HCT116 (cell line): Measurements from ENCODE around the gene LIN7C. TPM values are rescaled to one million over a fixed set of nuclear protein-coding genes. Genes with fewer than 3 reads are reported as not detected.

Source experiments
- ATAC-seq: fragments of 200-7000 bp; cut with Tn5 transposase; 2 replicates; pipeline ENCODE4 v1.9.1; 2020; ENCODE audit warnings: mild to moderate bottlenecking, moderate library complexity
- BruUV-seq: library from RNA; stranded (reverse); fragments of 400-500 nt; replicated peaks from 2 replicates; lab custom pipeline; 2021; lab: Mats Ljungman, UMichigan
- CTCF ChIA-PET: fragments of 300-600 bp; sonication (Branson Sonifier 250); formaldehyde crosslinking; loops from one replicate; lab custom pipeline; 2021; ENCODE audit warnings: antibody characterized with exemption; lab: Charles Lee
- POLR2A ChIA-PET: fragments of 300-600, 350-600 bp; sonication (Branson Sonifier 250); formaldehyde crosslinking; loops from one replicate; lab custom pipeline; 2021; ENCODE audit warnings: antibody characterized with exemption; lab: Charles Lee
- RAD21 ChIA-PET, 2 experiments: fragments of 300-600 bp; sonication (Branson Sonifier 250); formaldehyde crosslinking; loops; one replicate each; lab custom pipeline; 2023; ENCODE audit warnings: low total read pairs in 2 of 2; ENCODE audit not compliant: uncharacterized antibody in 2 of 2, unreplicated experiment in 2 of 2, low non-redundant PET in 1 of 2; lab: Charles Lee
- DNase-seq: peaks from one replicate; pipeline ENCODE4 v3.0.0-alpha.2; 2010; ENCODE audit warnings: low read depth, low spot score
- H2AFZ ChIP-seq: fragments of 200-600 bp; shearing (Covaris generic), sonication (generic); 2 replicates; pipeline ENCODE4 v1.6.1; 2017; ENCODE audit warnings: low read depth, mixed run types, mixed read lengths, antibody characterized with exemption, low read length; ENCODE audit not compliant: poor library complexity, severe bottlenecking
- H3K27ac ChIP-seq: 2 replicates; pipeline ENCODE4 v1.5.1; 2012; ENCODE audit warnings: low read depth, low read length
- H3K27me3 ChIP-seq: fragments of 200-600 bp; sonication (generic); 2 replicates; pipeline ENCODE4 v1.6.1; 2016; ENCODE audit warnings: mixed run types, low read length, mixed read lengths; ENCODE audit not compliant: insufficient read depth
- H3K36me3 ChIP-seq, 2 experiments: fragments of 200-500 bp in 1 of 2; fragments of 200-600 bp in 1 of 2; sonication (Bioruptor generic) in 1 of 2; sonication (generic) in 1 of 2; 2 replicates each; pipeline versions ENCODE4 v1.5.1 to v1.6.1; 2014 to 2016; ENCODE audit warnings: low read length in 2 of 2, inconsistent platforms in 1 of 2, mixed read lengths in 1 of 2, mixed run types in 1 of 2; ENCODE audit not compliant: insufficient read depth in 2 of 2, control insufficient read depth in 1 of 2
- H3K4me1 ChIP-seq, 2 experiments: fragments of 200-600 bp in 1 of 2; sonication (generic) in 1 of 2; 2 replicates each; pipeline versions ENCODE4 v1.5.1 to v1.6.1; 2012 to 2017; ENCODE audit warnings: low read length in 2 of 2, inconsistent platforms in 1 of 2, mild to moderate bottlenecking in 1 of 2, mixed read lengths in 1 of 2, mixed run types in 1 of 2, moderate library complexity in 1 of 2; ENCODE audit not compliant: insufficient read depth in 2 of 2, control insufficient read depth in 1 of 2
- H3K4me2 ChIP-seq: fragments of 200-600 bp; sonication (generic); 2 replicates; pipeline ENCODE4 v1.6.1; 2017; ENCODE audit warnings: mixed run types, low read length, mixed read lengths
- H3K4me3 ChIP-seq, 2 experiments: fragments of 200-600 bp in 1 of 2; sonication (generic) in 1 of 2; replicated peaks in 1 of 2; 2 replicates each; pipeline ENCODE4 v1.5.1; 2011 to 2016; ENCODE audit warnings: low read length in 2 of 2, control low read depth in 1 of 2, low read depth in 1 of 2, mild to moderate bottlenecking in 1 of 2, mixed read lengths in 1 of 2, mixed run types in 1 of 2
- H3K79me2 ChIP-seq: fragments of 200-600 bp; sonication (generic); 2 replicates; pipeline ENCODE4 v1.6.1; 2017; ENCODE audit warnings: mild to moderate bottlenecking, mixed run types, low read length, moderate library complexity, mixed read lengths; ENCODE audit not compliant: insufficient read depth
- H3K9ac ChIP-seq: fragments of 200-600 bp; sonication (generic); 2 replicates; pipeline ENCODE4 v1.6.1; 2016; ENCODE audit warnings: low read length, mixed read lengths
- H3K9me2 ChIP-seq: fragments of 200-600 bp; sonication (generic), shearing (Covaris generic); 2 replicates; pipeline ENCODE4 v1.6.1; 2017; ENCODE audit warnings: mixed run types, mild to moderate bottlenecking, moderate library complexity; ENCODE audit not compliant: insufficient read depth
- H3K9me3 ChIP-seq, 2 experiments: fragments of 200-500 bp in 1 of 2; fragments of 200-600 bp in 1 of 2; sonication (Bioruptor generic) in 1 of 2; sonication (generic) in 1 of 2; 2 replicates each; pipeline ENCODE4 v1.6.1; 2014 to 2017; ENCODE audit warnings: low read length in 2 of 2, mixed read lengths in 2 of 2, inconsistent platforms in 1 of 2, low read depth in 1 of 2, mild to moderate bottlenecking in 1 of 2, mixed run types in 1 of 2, moderate library complexity in 1 of 2; ENCODE audit not compliant: control insufficient read depth in 1 of 2, insufficient read depth in 1 of 2
- H4K20me1 ChIP-seq: fragments of 200-600 bp; sonication (generic), shearing (Covaris generic); 2 replicates; pipeline ENCODE4 v1.6.1; 2017; ENCODE audit warnings: mixed run types, mild to moderate bottlenecking, moderate library complexity; ENCODE audit not compliant: insufficient read depth
- CBX3 ChIP-seq: IDR thresholded peaks from 2 replicates; pipeline ENCODE4 v1.6.1; 2012; ENCODE audit warnings: low read depth
- CEBPB ChIP-seq: IDR thresholded peaks from 2 replicates; pipeline ENCODE4 v1.6.1; 2012; ENCODE audit warnings: low read depth
- CTCF ChIP-seq, 3 experiments: fragments of 200-600 bp in 1 of 3; sonication (generic) in 1 of 3; IDR thresholded peaks in 2 of 3; conservative IDR thresholded peaks in 1 of 3; 2 replicates each; pipeline ENCODE4 v1.5.1; 2012 to 2017; ENCODE audit warnings: low read depth in 2 of 3, low read length in 2 of 3, antibody characterized with exemption in 1 of 3, borderline replicate concordance in 1 of 3, control low read depth in 1 of 3, mild to moderate bottlenecking in 1 of 3, mixed read lengths in 1 of 3, mixed run types in 1 of 3, moderate library complexity in 1 of 3; ENCODE audit not compliant: insufficient read depth in 1 of 3
- EZH2phosphoT487 ChIP-seq: fragments of 200-600 bp; IDR thresholded peaks from 2 replicates; pipeline ENCODE4 v1.6.1; 2018; ENCODE audit warnings: antibody characterized with exemption, borderline replicate concordance
- FOSL1 ChIP-seq: IDR thresholded peaks from 2 replicates; pipeline ENCODE4 v1.6.1; 2012; ENCODE audit warnings: low read depth
- MAX ChIP-seq: IDR thresholded peaks from 2 replicates; pipeline ENCODE4 v1.6.1; 2012
- POLR2A ChIP-seq: IDR thresholded peaks from 2 replicates; pipeline ENCODE4 v1.7.0; 2011; ENCODE audit warnings: borderline replicate concordance; ENCODE audit not compliant: insufficient read depth, insufficient read length; ENCODE audit errors: extremely low read depth
- RAD21 ChIP-seq: IDR thresholded peaks from 2 replicates; pipeline ENCODE4 v1.6.1; 2012; ENCODE audit warnings: low read depth, mild to moderate bottlenecking
- SRF ChIP-seq: IDR thresholded peaks from 2 replicates; pipeline ENCODE4 v1.6.1; 2012; ENCODE audit warnings: low read depth
- ZFX ChIP-seq: fragments of 450-650 bp; IDR thresholded peaks from 2 replicates; pipeline ENCODE4 v1.6.1; 2017
- intact Hi-C: fragments of 100-400 bp; cut with micrococcal nuclease; formaldehyde crosslinking; loops from 2 replicates; pipeline ENCODE4 v1.10.0; 2022
- total RNA-seq: library from RNA; stranded (reverse); gene quantifications from one replicate; pipeline ENCODE4 v1.2.1, GENCODE V29; 2021; ENCODE audit not compliant: unreplicated experiment
- TF ChIP-seq, protein P1 (sequence below): IDR thresholded peaks from 2 replicates; pipeline ENCODE4 v1.6.1; 2012
- TF ChIP-seq, protein P2 (sequence below): IDR thresholded peaks from 2 replicates; pipeline ENCODE4 v1.6.1; 2011; ENCODE audit warnings: mild to moderate bottlenecking, low read length, moderate library complexity; ENCODE audit not compliant: insufficient replicate concordance; ENCODE audit errors: extremely low read depth

Gene LIN7C
- total RNA-seq, 1 experiment from 2014 or later, result 48.2 TPM

GRCh38 chr11:27514558-27514957 lies 8.0 kb upstream of the LIN7C start:
- ChIA-PET CTCF (no interaction called here), POLR2A (no interaction called here), RAD21 (no interaction called here)
- intact Hi-C loops, result no loop called here
- no peak for DNase-seq
- H3K4me2 ChIP-seq, result no peak overlapping the region
- no peak overlapping the region for H3K27ac ChIP-seq
- H3K27me3 ChIP-seq, result no peaks in the 10 kb centered on the region
- no peak overlapping the region for H3K4me3 ChIP-seq
- TF ChIP-seq POLR2A, result no peak
- no peak for TF ChIP-seq CEBPB
- TF ChIP-seq EZH2phosphoT487, result no peak
- no peaks in the 10 kb centered on the region for H3K79me2 ChIP-seq
- H2AFZ ChIP-seq, result no peak overlapping the region
- ATAC-seq, result no peak
- H3K9me3 ChIP-seq, result no peaks in the 10 kb centered on the region
- no peaks in the 10 kb centered on the region for H4K20me1 ChIP-seq
- no TSS peak for BruUV-seq
- no peaks in the 10 kb centered on the region for H3K4me1 ChIP-seq
- H3K36me3 ChIP-seq, result no peaks in the 10 kb centered on the region
- H3K9me2 ChIP-seq, result no peaks in the 10 kb centered on the region
- H3K9ac ChIP-seq, result no peak overlapping the region

DNA sequence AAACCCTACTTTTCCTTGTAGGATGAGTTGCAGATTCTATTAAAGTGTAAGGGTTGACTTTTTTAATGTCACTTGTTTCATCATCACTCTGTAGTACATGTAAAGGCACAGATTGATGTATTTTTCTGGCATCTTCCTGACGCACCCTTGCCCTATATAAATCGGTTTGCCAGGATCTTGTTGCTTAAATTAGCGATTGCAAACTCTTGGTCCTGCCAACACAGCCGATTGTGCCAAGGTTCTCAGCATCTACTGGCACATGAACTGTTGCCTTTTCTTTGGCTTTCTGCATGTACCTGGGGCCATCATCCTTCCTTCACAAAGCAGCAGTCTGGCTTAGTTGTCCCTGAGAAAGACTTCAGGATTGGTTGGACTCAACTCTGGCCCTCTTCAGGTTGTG lies 7.5 kb upstream of the LIN7C start:
- TF ChIP-seq CTCF (IDR thresholded peaks at IDR 0.05 in 2 of 3, conservative IDR thresholded peaks at IDR 0.05 in 1 of 3; ENCODE audit: borderline replicate concordance in 1 of 3, insufficient read depth in 1 of 3, low read depth in 2 of 3, low read length in 2 of 3), result no peak
- TF ChIP-seq RAD21, result no peak
- TF ChIP-seq, protein P1, sequence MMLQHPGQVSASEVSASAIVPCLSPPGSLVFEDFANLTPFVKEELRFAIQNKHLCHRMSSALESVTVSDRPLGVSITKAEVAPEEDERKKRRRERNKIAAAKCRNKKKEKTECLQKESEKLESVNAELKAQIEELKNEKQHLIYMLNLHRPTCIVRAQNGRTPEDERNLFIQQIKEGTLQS, result no peak
- TF ChIP-seq FOSL1, result no peak
- TF ChIP-seq CEBPB, result no peak
- no peak for TF ChIP-seq ZFX
- no peak for TF ChIP-seq SRF
- TF ChIP-seq CBX3, result no peak
- no peak for TF ChIP-seq MAX
- TF ChIP-seq, protein P2, sequence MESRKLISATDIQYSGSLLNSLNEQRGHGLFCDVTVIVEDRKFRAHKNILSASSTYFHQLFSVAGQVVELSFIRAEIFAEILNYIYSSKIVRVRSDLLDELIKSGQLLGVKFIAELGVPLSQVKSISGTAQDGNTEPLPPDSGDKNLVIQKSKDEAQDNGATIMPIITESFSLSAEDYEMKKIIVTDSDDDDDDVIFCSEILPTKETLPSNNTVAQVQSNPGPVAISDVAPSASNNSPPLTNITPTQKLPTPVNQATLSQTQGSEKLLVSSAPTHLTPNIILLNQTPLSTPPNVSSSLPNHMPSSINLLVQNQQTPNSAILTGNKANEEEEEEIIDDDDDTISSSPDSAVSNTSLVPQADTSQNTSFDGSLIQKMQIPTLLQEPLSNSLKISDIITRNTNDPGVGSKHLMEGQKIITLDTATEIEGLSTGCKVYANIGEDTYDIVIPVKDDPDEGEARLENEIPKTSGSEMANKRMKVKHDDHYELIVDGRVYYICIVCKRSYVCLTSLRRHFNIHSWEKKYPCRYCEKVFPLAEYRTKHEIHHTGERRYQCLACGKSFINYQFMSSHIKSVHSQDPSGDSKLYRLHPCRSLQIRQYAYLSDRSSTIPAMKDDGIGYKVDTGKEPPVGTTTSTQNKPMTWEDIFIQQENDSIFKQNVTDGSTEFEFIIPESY, result no peak
- Histone ChIP-seq H3K4me3 (no peak overlapping the region), H3K9ac (no peak overlapping the region), H3K4me2 (no peak overlapping the region), H3K27me3 (no peaks in the 10 kb centered on the region), H2AFZ (no peak overlapping the region), H3K9me2 (no peaks in the 10 kb centered on the region), H3K9me3 (no peaks in the 10 kb centered on the region), H4K20me1 (no peaks in the 10 kb centered on the region), H3K27ac (no peak overlapping the region), H3K4me1 (no peaks in the 10 kb centered on the region), H3K36me3 (no peaks in the 10 kb centered on the region), H3K79me2 (no peaks in the 10 kb centered on the region)
- no TSS peak for BruUV-seq
- intact Hi-C loops, result no loop called here
- RAD21 ChIA-PET, result no interaction called here
- DNase-seq (no peak), ATAC-seq (no peak)
- POLR2A ChIA-PET, result no interaction called here
- CTCF ChIA-PET, result no interaction called here
